HepG2 (cell line): ENCODE measurements around the gene AGPAT2. TPM values are rescaled to one million over a fixed set of nuclear protein-coding genes. Genes with fewer than 3 reads are reported as not detected.

Source experiments
- CBX1 ChIP-seq: IDR thresholded peaks from one replicate; pipeline ENCODE4 v1.6.1; 2016; ENCODE audit warnings: antibody characterized with exemption, low read depth
- DDIT3 ChIP-seq: sonication (generic); formaldehyde crosslinking; IDR thresholded peaks from 2 replicates; pipeline ENCODE4 v1.4.0; 2020; ENCODE audit warnings: mild to moderate bottlenecking, missing genetic modification reagents
- ELF1 ChIP-seq: sonication (generic); formaldehyde crosslinking; IDR thresholded peaks from 2 replicates; pipeline ENCODE4 v1.4.0; 2020; ENCODE audit warnings: missing genetic modification reagents
- FOXP1 ChIP-seq, 2 experiments: fragments of 450-650 bp in 1 of 2; IDR thresholded peaks; 2 replicates each; pipeline ENCODE4 v1.6.1; 2017 to 2018; ENCODE audit warnings: antibody characterized with exemption in 1 of 2
- HNRNPLL ChIP-seq: fragments of 200-400 bp; formaldehyde crosslinking; IDR thresholded peaks from 2 replicates; pipeline ENCODE4 v1.6.1; 2017; ENCODE audit warnings: mild to moderate bottlenecking, low read depth, low read length; ENCODE audit not compliant: poor library complexity, severe bottlenecking
- IKZF1 ChIP-seq: fragments of 450-650 bp; IDR thresholded peaks from 2 replicates; pipeline ENCODE4 v1.7.1; 2016
- JDP2 ChIP-seq: sonication (generic); formaldehyde crosslinking; IDR thresholded peaks from 2 replicates; pipeline ENCODE4 v1.8.1; 2022; ENCODE audit warnings: missing genetic modification reagents, borderline replicate concordance
- KDM5A ChIP-seq: fragments of 200-600 bp; sonication (generic); IDR thresholded peaks from 2 replicates; pipeline ENCODE4 v1.7.0; 2018; ENCODE audit warnings: antibody characterized with exemption, mild to moderate bottlenecking, low read length, borderline replicate concordance
- MAFG ChIP-seq: sonication (generic); formaldehyde crosslinking; IDR thresholded peaks from 2 replicates; pipeline ENCODE4 v1.5.1; 2020; ENCODE audit warnings: mild to moderate bottlenecking, missing genetic modification reagents
- MIXL1 ChIP-seq: IDR thresholded peaks from 2 replicates; pipeline ENCODE4 v1.6.1; 2016
- MXI1 ChIP-seq: IDR thresholded peaks from 3 replicates; pipeline ENCODE4 v1.6.1; 2012; ENCODE audit warnings: low read depth, low read length, inconsistent platforms, borderline replicate concordance
- NFKBIZ ChIP-seq: IDR thresholded peaks from 2 replicates; pipeline ENCODE4 v1.6.1; 2018; ENCODE audit warnings: missing genetic modification reagents, missing compliant biosample characterization
- NFRKB ChIP-seq: fragments of 450-650 bp; IDR thresholded peaks from 2 replicates; pipeline ENCODE4 v1.6.1; 2017
- RXRA ChIP-seq: sonication (generic); formaldehyde crosslinking; IDR thresholded peaks from 2 replicates; pipeline ENCODE4 v1.5.1; 2020; ENCODE audit warnings: missing genetic modification reagents
- SP140L ChIP-seq: sonication (generic); formaldehyde crosslinking; IDR thresholded peaks from 2 replicates; pipeline ENCODE4 v1.4.0; 2020; ENCODE audit warnings: missing genetic modification reagents, borderline replicate concordance
- SRY ChIP-seq: sonication (generic); formaldehyde crosslinking; IDR thresholded peaks from 2 replicates; pipeline ENCODE4 v1.8.0; 2022; ENCODE audit warnings: mild to moderate bottlenecking, missing genetic modification reagents
- STAG1 ChIP-seq: sonication (generic); formaldehyde crosslinking; IDR thresholded peaks from 2 replicates; pipeline ENCODE4 v1.4.0; 2020; ENCODE audit warnings: missing genetic modification reagents
- SUZ12 ChIP-seq: fragments of 150-350 bp; IDR thresholded peaks from 2 replicates; pipeline ENCODE4 v1.6.1; 2014; ENCODE audit warnings: low read depth, low read length
- USF2 ChIP-seq, 2 experiments: sonication (generic) in 1 of 2; formaldehyde crosslinking in 1 of 2; IDR thresholded peaks; 2 replicates each; pipeline versions ENCODE4 v1.5.1 to v1.6.1; 2011 to 2020; ENCODE audit warnings: borderline replicate concordance in 1 of 2, low read depth in 1 of 2, low read length in 1 of 2, mild to moderate bottlenecking in 1 of 2, missing genetic modification reagents in 1 of 2, moderate library complexity in 1 of 2
- ZFAT ChIP-seq: sonication (generic); formaldehyde crosslinking; conservative IDR thresholded peaks from 2 replicates; pipeline ENCODE4 v1.8.1; 2023; ENCODE audit warnings: missing genetic modification reagents, inconsistent platforms
- ZMYM3 ChIP-seq: sonication (generic); formaldehyde crosslinking; IDR thresholded peaks from 2 replicates; pipeline ENCODE4 v1.5.1; 2020; ENCODE audit warnings: mild to moderate bottlenecking, missing genetic modification reagents
- ZNF10 ChIP-seq: sonication (generic); formaldehyde crosslinking; IDR thresholded peaks from 2 replicates; pipeline ENCODE4 v1.4.0; 2020; ENCODE audit warnings: mild to moderate bottlenecking, low read depth, missing genetic modification reagents, borderline replicate concordance
- ZNF574 ChIP-seq: sonication (generic); formaldehyde crosslinking; IDR thresholded peaks from 2 replicates; pipeline ENCODE4 v1.4.0; 2020; ENCODE audit warnings: missing genetic modification reagents
- ZNF615 ChIP-seq: sonication (generic); formaldehyde crosslinking; IDR thresholded peaks from 2 replicates; pipeline ENCODE4 v1.5.0; 2020; ENCODE audit warnings: mild to moderate bottlenecking, missing genetic modification reagents, borderline replicate concordance
- ZNF703 ChIP-seq: sonication (generic); formaldehyde crosslinking; IDR thresholded peaks from 2 replicates; pipeline ENCODE4 v1.5.1; 2020; ENCODE audit warnings: missing genetic modification reagents, mild to moderate bottlenecking, moderate library complexity, borderline replicate concordance
- ZNF780A ChIP-seq: sonication (generic); formaldehyde crosslinking; IDR thresholded peaks from 2 replicates; pipeline ENCODE4 v1.8.0; 2022; ENCODE audit warnings: mild to moderate bottlenecking, missing genetic modification reagents, moderate library complexity
- ZSCAN9 ChIP-seq: IDR thresholded peaks from 2 replicates; pipeline ENCODE4 v1.6.1; 2016; ENCODE audit warnings: borderline replicate concordance
- polyA plus RNA-seq, 8 experiments: library from polyadenylated mRNA; depleted of rRNA in 3 of 8; stranded (reverse) in 7 of 8; unstranded in 1 of 8; fragments of >200 nt; fragmentation: Illumina TruSeq in 4 of 8; extraction: Trizol in 4 of 8; gene quantifications; 2 replicates each; pipeline versions ENCODE4 v1.2.1 to v1.2.3, GENCODE V29; 2011 to 2016; ENCODE audit warnings: low read depth in 4 of 8, missing spikeins in 1 of 8, mixed read lengths in 1 of 8; ENCODE audit not compliant: insufficient read depth in 1 of 8
- total RNA-seq, 5 experiments: library from RNA; depleted of rRNA; stranded (reverse); fragments of >200 nt; fragmentation: Illumina TruSeq; extraction: Trizol; gene quantifications; 2 replicates each; pipeline ENCODE4 v1.2.3, GENCODE V29; 2016; ENCODE audit warnings: low read depth in 1 of 5

The AGPAT2 gene
- total and polyA plus RNA-seq, 2 of the 13 experiments (the other 11 are each of a cell fraction or from before 2014, with no cell fraction given), result 3.9 to 25.8 TPM

GRCh38 chr9:136645903-136646754 is 41.1 kb downstream of the AGPAT2 start (continued):
- TF ChIP-seq ZNF574 (CRISPR knock-in tag), result peak; percentile 49
- TF ChIP-seq ZNF10, result no peak
- TF ChIP-seq SP140L (CRISPR knock-in tag), result no peak
- no peak for TF ChIP-seq NFRKB
- no peak for TF ChIP-seq ZFAT
- TF ChIP-seq HNRNPLL, result peak; percentile 52
- TF ChIP-seq STAG1 (CRISPR knock-in tag), result peak; percentile 22; the same call in 1 of the 2 replicates
- TF ChIP-seq ZNF780A (CRISPR knock-in tag), result no peak
- TF ChIP-seq CBX1, result no peak
- TF ChIP-seq SRY, result no peak
- TF ChIP-seq DDIT3, result no peak
- TF ChIP-seq MXI1, result no peak; the same call in 2 of the 3 replicates
- TF ChIP-seq IKZF1, result no peak
- peak; percentile 11; the same call in 1 of the 2 replicates for TF ChIP-seq RXRA (CRISPR knock-in tag)
- TF ChIP-seq FOXP1 (IDR thresholded peaks at IDR 0.05), result no peak
- no peak for TF ChIP-seq FOXP1 (CRISPR knock-in tag; IDR thresholded peaks at IDR 0.05)
- no peak for TF ChIP-seq USF2 (IDR thresholded peaks at IDR 0.05; ENCODE audit: low read depth, low read length)
- no peak for TF ChIP-seq USF2 (CRISPR knock-in tag; IDR thresholded peaks at IDR 0.05; ENCODE audit: borderline replicate concordance)
- no peak for TF ChIP-seq ZNF615
- TF ChIP-seq ELF1 (CRISPR knock-in tag), result no peak
- TF ChIP-seq ZSCAN9 (CRISPR knock-in tag), result no peak
- no peak for TF ChIP-seq KDM5A
- TF ChIP-seq ZNF703, result no peak
- no peak for TF ChIP-seq SUZ12
- TF ChIP-seq NFKBIZ (CRISPR knock-in tag), result no peak
- no peak for TF ChIP-seq MAFG
- 0 out of 2 replicates have a peak, but pooled peaks have one; percentile 11 for TF ChIP-seq ZMYM3 (CRISPR knock-in tag)
- TF ChIP-seq MIXL1 (CRISPR knock-in tag), result 0 out of 2 replicates have a peak, but pooled peaks have one; percentile 17
- no peak for TF ChIP-seq JDP2 (CRISPR knock-in tag)
